ENCODE results near the gene MED12L. TPM values are rescaled to one million over a fixed set of nuclear protein-coding genes. Genes with fewer than 3 reads are reported as not detected.

MED12L gene
- total RNA-seq, 1 donor from 2014 or later = 0.97 TPM

DNA sequence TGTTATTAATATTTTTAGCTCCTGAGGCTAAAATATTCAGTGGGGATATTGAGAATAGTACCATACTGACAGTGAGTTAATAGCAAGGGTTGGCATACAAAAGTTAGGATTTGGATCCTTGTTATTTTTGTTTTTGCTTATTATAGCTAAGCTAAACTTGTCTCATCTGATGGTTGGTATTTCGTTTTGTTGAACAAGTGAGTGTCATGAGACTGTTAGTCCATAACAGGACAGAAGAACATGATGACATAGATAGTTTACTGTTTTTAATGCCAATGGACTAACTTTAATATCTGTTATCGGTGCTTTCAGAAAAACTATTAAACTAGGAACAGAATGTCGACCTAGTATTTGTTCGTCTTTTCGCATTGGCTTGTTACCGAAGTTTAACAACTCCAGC is 69.1 kb downstream of the MED12L start:
- Mint-ChIP-seq H3K27me3 (ENCODE audit: low read depth) (no peaks in the 10 kb centered on the region), H3K4me1 (ENCODE audit: low read depth) (peaks cover 7% of the 10 kb centered on the region), H3K9me3 (ENCODE audit: low read depth) (no peaks in the 10 kb centered on the region), H3K27ac (ENCODE audit: unreplicated experiment) (no peak overlapping the region), H3K4me3 (ENCODE audit: unreplicated experiment) (no peak overlapping the region), H3K36me3 (ENCODE audit: low read depth) (no peaks in the 10 kb centered on the region)
- no peak for DNase-seq (ENCODE audit: low spot score)
- no peak for TF ChIP-seq CTCF (IDR thresholded peaks at IDR 0.05)

DNA sequence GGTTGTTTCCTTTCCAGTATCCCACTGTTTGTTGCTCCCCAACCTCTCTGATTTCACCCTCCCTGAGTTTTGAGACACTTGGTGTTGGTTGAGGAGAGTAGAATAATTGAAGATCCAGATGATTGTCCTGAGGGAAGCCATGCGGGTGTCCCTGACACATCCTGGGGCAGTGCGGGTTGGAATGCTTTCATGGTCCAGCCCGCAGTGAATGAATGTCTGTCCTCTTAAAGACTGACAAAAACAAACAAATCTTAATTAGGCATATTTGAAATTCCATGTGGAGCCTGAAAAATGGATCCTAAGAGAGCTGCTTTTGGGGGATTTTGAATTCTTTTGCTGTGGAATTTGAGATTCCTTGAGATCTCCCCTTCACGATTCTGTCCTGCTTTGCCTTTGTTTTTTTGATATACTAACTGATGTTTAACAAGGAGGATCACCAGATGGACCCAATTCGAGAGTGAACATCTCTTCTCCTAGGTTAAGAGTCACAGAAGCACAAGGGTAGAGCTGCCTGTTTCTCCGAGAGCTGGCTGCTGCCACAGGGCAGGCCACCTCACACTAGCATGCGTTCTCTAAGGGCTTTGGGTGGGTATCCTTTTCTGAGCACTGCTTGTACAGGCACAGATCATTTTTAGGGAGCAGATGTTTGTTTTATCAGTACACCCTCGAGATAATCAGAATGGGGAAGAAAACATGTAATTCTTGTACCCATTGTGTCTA is 70.1 kb downstream of the MED12L start:
- no peak for TF ChIP-seq CTCF (IDR thresholded peaks at IDR 0.05)
- Mint-ChIP-seq H3K9me3 (ENCODE audit: low read depth) (no peaks in the 10 kb centered on the region), H3K4me3 (ENCODE audit: unreplicated experiment) (no peak overlapping the region), H3K4me1 (ENCODE audit: low read depth) (peaks cover 7% of the 10 kb centered on the region), H3K36me3 (ENCODE audit: low read depth) (no peaks in the 10 kb centered on the region), H3K27ac (ENCODE audit: unreplicated experiment) (no peak overlapping the region), H3K27me3 (ENCODE audit: low read depth) (no peaks in the 10 kb centered on the region)
- no peak for DNase-seq (ENCODE audit: low spot score)

GRCh38 chr3:151156618-151157216 is 71.3 kb downstream of the MED12L start:
- DNase-seq (ENCODE audit: low spot score) = no peak
- TF ChIP-seq CTCF (IDR thresholded peaks at IDR 0.05) = peak; percentile 82
- Mint-ChIP-seq H3K9me3 (ENCODE audit: low read depth) (no peaks in the 10 kb centered on the region), H3K4me1 (ENCODE audit: low read depth) (peaks cover 7% of the 10 kb centered on the region), H3K36me3 (ENCODE audit: low read depth) (peaks cover 2% of the 10 kb centered on the region), H3K27ac (ENCODE audit: unreplicated experiment) (no peak overlapping the region), H3K4me3 (ENCODE audit: unreplicated experiment) (no peak overlapping the region), H3K27me3 (ENCODE audit: low read depth) (no peaks in the 10 kb centered on the region)

DNA sequence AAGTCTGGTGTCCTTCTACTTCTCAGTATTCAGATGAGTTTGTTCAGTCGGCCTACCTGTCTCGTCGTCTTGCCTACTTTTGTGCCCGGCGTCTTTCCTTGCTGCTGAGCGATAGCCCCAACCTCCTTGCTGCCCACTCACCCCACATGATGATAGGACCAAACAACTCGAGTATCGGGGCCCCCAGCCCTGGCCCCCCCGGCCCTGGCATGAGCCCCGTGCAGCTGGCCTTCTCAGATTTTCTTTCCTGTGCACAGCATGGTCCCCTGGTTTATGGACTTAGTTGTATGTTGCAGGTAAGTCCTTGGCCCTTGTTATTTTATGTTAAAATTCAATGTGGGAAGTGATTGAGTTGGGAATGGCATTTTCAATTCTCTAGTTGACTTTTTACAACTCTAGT is 74.3 kb downstream of the MED12L start:
- H3K4me1 Mint-ChIP-seq (ENCODE audit: low read depth) = peaks cover 7% of the 10 kb centered on the region
- no peak for TF ChIP-seq CTCF (IDR thresholded peaks at IDR 0.05)
- H3K4me3 Mint-ChIP-seq (ENCODE audit: unreplicated experiment) = no peak overlapping the region

GRCh38 chr3:151165226-151165625 is 79.8 kb downstream of the MED12L start:
- H3K27me3 Mint-ChIP-seq (ENCODE audit: low read depth) = no peaks in the 10 kb centered on the region
- no peaks in the 10 kb centered on the region for H3K9me3 Mint-ChIP-seq (ENCODE audit: low read depth)
- H3K27ac Mint-ChIP-seq (ENCODE audit: unreplicated experiment) = no peak overlapping the region
- no peak for DNase-seq (ENCODE audit: low spot score)
- TF ChIP-seq CTCF (IDR thresholded peaks at IDR 0.05) = no peak
- peaks cover 3% of the 10 kb centered on the region for H3K36me3 Mint-ChIP-seq (ENCODE audit: low read depth)
- H3K4me1 Mint-ChIP-seq (ENCODE audit: low read depth) = peaks cover 4% of the 10 kb centered on the region
- H3K4me3 Mint-ChIP-seq (ENCODE audit: unreplicated experiment) = no peak overlapping the region

More for the DNA sequence above, 74.3 kb downstream of the MED12L start:
- H3K27me3 Mint-ChIP-seq (ENCODE audit: low read depth) = no peaks in the 10 kb centered on the region
- no peak overlapping the region for H3K27ac Mint-ChIP-seq (ENCODE audit: unreplicated experiment)
- H3K36me3 Mint-ChIP-seq (ENCODE audit: low read depth) = peaks cover 3% of the 10 kb centered on the region
- DNase-seq (ENCODE audit: low spot score) = no peak
- H3K9me3 Mint-ChIP-seq (ENCODE audit: low read depth) = no peaks in the 10 kb centered on the region

Measured in chondrocyte (in vitro differentiated cells).